Liver (tissue), 9 donors: ENCODE data around the gene HGFAC. TPM values are rescaled to one million over a fixed set of nuclear protein-coding genes. Genes with fewer than 3 reads are reported as not detected.

Experiments used
- DNase-seq: peaks from one replicate; pipeline ENCODE4 v3.0.0-alpha.2; 2017; ENCODE audit warnings: low spot score
- H3K27ac ChIP-seq, 2 donors: one replicate each; pipeline ENCODE4 v1.7.0; 2013; ENCODE audit warnings: inconsistent platforms in 2 of 2, low read length in 2 of 2, control low read depth in 1 of 2, low read depth in 1 of 2, mild to moderate bottlenecking in 1 of 2
- H3K27me3 ChIP-seq, 4 donors: one replicate each; pipeline versions ENCODE4 v1.6.1 to v1.7.0; 2013; ENCODE audit warnings: low read length in 3 of 4, inconsistent platforms in 1 of 4, mild to moderate bottlenecking in 1 of 4, moderate library complexity in 1 of 4; ENCODE audit not compliant: control insufficient read depth in 4 of 4, insufficient read depth in 4 of 4
- H3K36me3 ChIP-seq, 4 donors: one replicate each; pipeline versions ENCODE4 v1.6.1 to v1.7.0; 2013; ENCODE audit warnings: low read length in 3 of 4, mild to moderate bottlenecking in 3 of 4, low read depth in 1 of 4, moderate library complexity in 1 of 4; ENCODE audit not compliant: control insufficient read depth in 4 of 4, insufficient read depth in 3 of 4
- H3K4me1 ChIP-seq, 4 donors: one replicate each; pipeline versions ENCODE4 v1.6.1 to v1.7.0; 2013; ENCODE audit warnings: low read length in 3 of 4, mild to moderate bottlenecking in 3 of 4, moderate library complexity in 1 of 4; ENCODE audit not compliant: control insufficient read depth in 4 of 4, insufficient read depth in 4 of 4
- H3K4me3 ChIP-seq, 3 donors: one replicate each; pipeline versions ENCODE4 v1.6.1 to v1.7.0; 2013; ENCODE audit warnings: low read length in 3 of 3, control low read depth in 1 of 3, low read depth in 1 of 3, mild to moderate bottlenecking in 1 of 3
- H3K9ac ChIP-seq, 2 donors: one replicate each; pipeline ENCODE4 v1.7.0; 2013; ENCODE audit warnings: low read length in 2 of 2, mild to moderate bottlenecking in 2 of 2, moderate library complexity in 2 of 2, control low read depth in 1 of 2, low read depth in 1 of 2
- H3K9me3 ChIP-seq, 4 donors: one replicate each; pipeline versions ENCODE4 v1.6.1 to v1.7.0; 2013; ENCODE audit warnings: low read length in 3 of 4; ENCODE audit not compliant: control insufficient read depth in 4 of 4
- EGR1 ChIP-seq, 2 donors: IDR thresholded peaks; 2 replicates each; pipeline ENCODE4 v1.6.1; 2016 to 2018; ENCODE audit warnings: antibody characterized with exemption in 2 of 2, low read depth in 2 of 2
- FOXA1 ChIP-seq: IDR thresholded peaks from 2 replicates; pipeline ENCODE4 v1.6.1; 2016; ENCODE audit warnings: antibody characterized with exemption
- FOXA2 ChIP-seq: IDR thresholded peaks from 2 replicates; pipeline ENCODE4 v1.6.1; 2016; ENCODE audit warnings: antibody characterized with exemption
- GABPA ChIP-seq, 2 donors: IDR thresholded peaks in 1 of 2; conservative IDR thresholded peaks in 1 of 2; 2 replicates each; pipeline ENCODE4 v1.6.1; 2016; ENCODE audit warnings: antibody characterized with exemption in 2 of 2, mild to moderate bottlenecking in 1 of 2, moderate library complexity in 1 of 2
- HNF4A ChIP-seq, 2 donors: conservative IDR thresholded peaks; 2 replicates each; pipeline ENCODE4 v1.6.1; 2016; ENCODE audit warnings: antibody characterized with exemption in 2 of 2, mild to moderate bottlenecking in 2 of 2
- HNF4G ChIP-seq: IDR thresholded peaks from 2 replicates; pipeline ENCODE4 v1.6.1; 2016; ENCODE audit warnings: antibody characterized with exemption
- JUND ChIP-seq, 2 donors: IDR thresholded peaks; 2 replicates each; pipeline ENCODE4 v1.6.1; 2016; ENCODE audit warnings: antibody characterized with exemption in 2 of 2
- NR2F2 ChIP-seq: IDR thresholded peaks from 2 replicates; pipeline ENCODE4 v1.6.1; 2016; ENCODE audit warnings: antibody characterized with exemption
- RAD21 ChIP-seq, 2 donors: IDR thresholded peaks; 2 replicates each; pipeline ENCODE4 v1.6.1; 2016; ENCODE audit warnings: antibody characterized with exemption in 2 of 2, mild to moderate bottlenecking in 2 of 2
- RXRA ChIP-seq, 2 donors: IDR thresholded peaks; 2 replicates each; pipeline ENCODE4 v1.6.1; 2017 to 2018; ENCODE audit warnings: antibody characterized with exemption in 2 of 2, mild to moderate bottlenecking in 1 of 2
- SP1 ChIP-seq: IDR thresholded peaks from 2 replicates; pipeline ENCODE4 v1.6.1; 2018; ENCODE audit warnings: antibody characterized with exemption, mild to moderate bottlenecking
- TAF1 ChIP-seq: conservative IDR thresholded peaks from 2 replicates; pipeline ENCODE4 v1.6.1; 2016; ENCODE audit warnings: antibody characterized with exemption, mild to moderate bottlenecking
- YY1 ChIP-seq: IDR thresholded peaks from 2 replicates; pipeline ENCODE4 v1.6.1; 2016; ENCODE audit warnings: antibody characterized with exemption, mild to moderate bottlenecking
- WGBS: extraction: QIAGEN DNeasy Blood & Tissue Kit; methylation state at CpG from one replicate; pipeline ENCODE4 v1.1.7; 2013; 5-methylcytosine and 5-hydroxymethylcytosine counted together
- polyA plus RNA-seq, 2 donors: library from polyadenylated mRNA; stranded (reverse) in 1 of 2; unstranded in 1 of 2; fragments of 200-250 nt in 1 of 2; fragments of >200 nt in 1 of 2; fragmentation: Nextera tagmentation in 1 of 2; extraction: Ambion mirVana in 1 of 2; gene quantifications; one replicate each; pipeline versions ENCODE4 v1.2.1 to v1.2.3, GENCODE V29; 2013 to 2015
- total RNA-seq, 2 donors: library from RNA; depleted of rRNA; stranded (reverse); fragments of >200 nt; gene quantifications; one replicate each; pipeline ENCODE4 v1.2.3, GENCODE V29; 2014
- TF ChIP-seq, protein P1 (sequence below): IDR thresholded peaks from 2 replicates; pipeline ENCODE4 v1.6.1; 2016; ENCODE audit warnings: antibody characterized with exemption
- TF ChIP-seq, protein P2 (sequence below): IDR thresholded peaks from 2 replicates; pipeline ENCODE4 v1.6.1; 2016; ENCODE audit warnings: antibody characterized with exemption
- TF ChIP-seq, protein P3 (sequence below): fragments of 150-350 bp; IDR thresholded peaks from 2 replicates; pipeline ENCODE4 v1.5.1; 2017; ENCODE audit warnings: improper control_type of control experiment, low read depth, low read length; ENCODE audit not compliant: missing input control
- TF ChIP-seq, protein P4 (sequence below): IDR thresholded peaks from 2 replicates; pipeline ENCODE4 v1.6.1; 2016; ENCODE audit warnings: antibody characterized with exemption
- TF ChIP-seq, protein P5 (sequence below): IDR thresholded peaks from 2 replicates; pipeline ENCODE4 v1.6.1; 2016; ENCODE audit warnings: antibody characterized with exemption, mild to moderate bottlenecking
- donor health status: healthy.
- donor health status: healthy.
- donor health status: healthy.
- donor health status: healthy.
- donor health status: healthy.

HGFAC gene
- total and polyA plus RNA-seq, 4 donors = 23.3 to 133 (median 82.7) TPM

DNA sequence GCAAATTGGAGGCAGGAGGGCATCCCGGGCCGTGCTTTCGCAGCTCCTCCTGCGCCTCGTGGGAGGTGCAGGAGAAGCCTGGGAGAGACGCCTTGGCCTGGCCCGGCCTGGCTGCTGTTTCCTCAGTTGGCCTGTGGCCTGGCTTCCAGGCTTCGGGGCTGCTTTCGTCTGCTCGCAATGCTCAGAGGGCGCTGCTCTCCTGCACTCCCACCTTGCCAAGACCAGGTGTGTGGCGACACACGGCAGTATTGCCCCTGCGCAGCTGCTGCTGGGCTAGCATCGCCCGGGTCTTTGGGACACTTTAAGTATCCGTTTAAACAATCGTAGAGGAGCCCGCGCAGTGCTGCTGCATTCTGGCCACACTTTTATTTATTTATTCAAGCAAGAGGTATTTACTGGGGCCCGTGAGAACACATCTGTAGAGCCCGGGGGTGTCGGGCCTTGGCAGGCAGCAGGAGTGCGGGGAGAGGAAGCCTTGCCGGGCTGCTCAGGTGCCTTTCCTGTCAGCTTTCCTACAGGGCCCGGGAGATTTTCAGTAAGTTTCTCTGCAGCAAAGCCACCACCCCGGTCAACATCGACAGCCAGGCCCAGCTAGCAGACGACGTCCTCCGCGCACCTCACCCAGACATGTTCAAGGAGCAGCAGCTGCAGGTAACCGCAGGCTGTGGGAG, 26.2 kb upstream of the HGFAC start (continued):
- TF ChIP-seq TAF1 (no peak), HNF4G (no peak)
- TF ChIP-seq, protein P1, sequence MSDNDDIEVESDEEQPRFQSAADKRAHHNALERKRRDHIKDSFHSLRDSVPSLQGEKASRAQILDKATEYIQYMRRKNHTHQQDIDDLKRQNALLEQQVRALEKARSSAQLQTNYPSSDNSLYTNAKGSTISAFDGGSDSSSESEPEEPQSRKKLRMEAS = no peak
- TF ChIP-seq, protein P2, sequence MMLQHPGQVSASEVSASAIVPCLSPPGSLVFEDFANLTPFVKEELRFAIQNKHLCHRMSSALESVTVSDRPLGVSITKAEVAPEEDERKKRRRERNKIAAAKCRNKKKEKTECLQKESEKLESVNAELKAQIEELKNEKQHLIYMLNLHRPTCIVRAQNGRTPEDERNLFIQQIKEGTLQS = no peak
- TF ChIP-seq, protein P3, sequence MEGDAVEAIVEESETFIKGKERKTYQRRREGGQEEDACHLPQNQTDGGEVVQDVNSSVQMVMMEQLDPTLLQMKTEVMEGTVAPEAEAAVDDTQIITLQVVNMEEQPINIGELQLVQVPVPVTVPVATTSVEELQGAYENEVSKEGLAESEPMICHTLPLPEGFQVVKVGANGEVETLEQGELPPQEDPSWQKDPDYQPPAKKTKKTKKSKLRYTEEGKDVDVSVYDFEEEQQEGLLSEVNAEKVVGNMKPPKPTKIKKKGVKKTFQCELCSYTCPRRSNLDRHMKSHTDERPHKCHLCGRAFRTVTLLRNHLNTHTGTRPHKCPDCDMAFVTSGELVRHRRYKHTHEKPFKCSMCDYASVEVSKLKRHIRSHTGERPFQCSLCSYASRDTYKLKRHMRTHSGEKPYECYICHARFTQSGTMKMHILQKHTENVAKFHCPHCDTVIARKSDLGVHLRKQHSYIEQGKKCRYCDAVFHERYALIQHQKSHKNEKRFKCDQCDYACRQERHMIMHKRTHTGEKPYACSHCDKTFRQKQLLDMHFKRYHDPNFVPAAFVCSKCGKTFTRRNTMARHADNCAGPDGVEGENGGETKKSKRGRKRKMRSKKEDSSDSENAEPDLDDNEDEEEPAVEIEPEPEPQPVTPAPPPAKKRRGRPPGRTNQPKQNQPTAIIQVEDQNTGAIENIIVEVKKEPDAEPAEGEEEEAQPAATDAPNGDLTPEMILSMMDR = no peak

DNA sequence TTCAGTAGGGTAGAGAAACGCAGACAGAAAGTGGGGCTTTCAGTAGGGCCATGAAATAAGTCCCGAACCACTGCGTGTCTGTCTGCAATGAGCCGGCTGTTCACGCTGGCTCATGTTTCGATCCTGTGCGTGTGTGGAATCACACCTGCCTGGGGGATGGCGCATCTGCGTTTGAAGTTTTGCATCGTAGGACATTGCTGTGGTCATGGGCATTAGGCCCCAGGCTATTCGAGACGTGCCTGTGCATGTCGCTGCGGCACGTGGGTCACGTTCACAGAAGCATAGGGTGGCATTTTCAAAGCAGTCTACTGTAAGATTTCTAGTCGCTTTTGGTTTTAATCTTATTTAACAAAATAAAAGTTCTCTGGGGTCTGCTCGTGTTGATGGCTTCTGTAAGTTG, 25.5 kb upstream of the HGFAC start:
- TF ChIP-seq HNF4A (conservative IDR thresholded peaks at IDR 0.05) (no peak), YY1 (no peak), TAF1 (no peak), EGR1 (IDR thresholded peaks at IDR 0.05; ENCODE audit: low read depth in 2 of 2) (no peak), JUND (IDR thresholded peaks at IDR 0.05) (no peak), NR2F2 (no peak), HNF4G (no peak), FOXA2 (no peak), RAD21 (IDR thresholded peaks at IDR 0.05) (no peak), GABPA (IDR thresholded peaks at IDR 0.05 in 1 of 2, conservative IDR thresholded peaks at IDR 0.05 in 1 of 2) (no peak), SP1 (no peak), FOXA1 (no peak), RXRA (IDR thresholded peaks at IDR 0.05) (no peak)
- TF ChIP-seq, protein P4, sequence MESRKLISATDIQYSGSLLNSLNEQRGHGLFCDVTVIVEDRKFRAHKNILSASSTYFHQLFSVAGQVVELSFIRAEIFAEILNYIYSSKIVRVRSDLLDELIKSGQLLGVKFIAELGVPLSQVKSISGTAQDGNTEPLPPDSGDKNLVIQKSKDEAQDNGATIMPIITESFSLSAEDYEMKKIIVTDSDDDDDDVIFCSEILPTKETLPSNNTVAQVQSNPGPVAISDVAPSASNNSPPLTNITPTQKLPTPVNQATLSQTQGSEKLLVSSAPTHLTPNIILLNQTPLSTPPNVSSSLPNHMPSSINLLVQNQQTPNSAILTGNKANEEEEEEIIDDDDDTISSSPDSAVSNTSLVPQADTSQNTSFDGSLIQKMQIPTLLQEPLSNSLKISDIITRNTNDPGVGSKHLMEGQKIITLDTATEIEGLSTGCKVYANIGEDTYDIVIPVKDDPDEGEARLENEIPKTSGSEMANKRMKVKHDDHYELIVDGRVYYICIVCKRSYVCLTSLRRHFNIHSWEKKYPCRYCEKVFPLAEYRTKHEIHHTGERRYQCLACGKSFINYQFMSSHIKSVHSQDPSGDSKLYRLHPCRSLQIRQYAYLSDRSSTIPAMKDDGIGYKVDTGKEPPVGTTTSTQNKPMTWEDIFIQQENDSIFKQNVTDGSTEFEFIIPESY = no peak
- TF ChIP-seq, protein P2 = no peak
- TF ChIP-seq, protein P3 = no peak
- TF ChIP-seq, protein P1 = no peak
- TF ChIP-seq, protein P5, sequence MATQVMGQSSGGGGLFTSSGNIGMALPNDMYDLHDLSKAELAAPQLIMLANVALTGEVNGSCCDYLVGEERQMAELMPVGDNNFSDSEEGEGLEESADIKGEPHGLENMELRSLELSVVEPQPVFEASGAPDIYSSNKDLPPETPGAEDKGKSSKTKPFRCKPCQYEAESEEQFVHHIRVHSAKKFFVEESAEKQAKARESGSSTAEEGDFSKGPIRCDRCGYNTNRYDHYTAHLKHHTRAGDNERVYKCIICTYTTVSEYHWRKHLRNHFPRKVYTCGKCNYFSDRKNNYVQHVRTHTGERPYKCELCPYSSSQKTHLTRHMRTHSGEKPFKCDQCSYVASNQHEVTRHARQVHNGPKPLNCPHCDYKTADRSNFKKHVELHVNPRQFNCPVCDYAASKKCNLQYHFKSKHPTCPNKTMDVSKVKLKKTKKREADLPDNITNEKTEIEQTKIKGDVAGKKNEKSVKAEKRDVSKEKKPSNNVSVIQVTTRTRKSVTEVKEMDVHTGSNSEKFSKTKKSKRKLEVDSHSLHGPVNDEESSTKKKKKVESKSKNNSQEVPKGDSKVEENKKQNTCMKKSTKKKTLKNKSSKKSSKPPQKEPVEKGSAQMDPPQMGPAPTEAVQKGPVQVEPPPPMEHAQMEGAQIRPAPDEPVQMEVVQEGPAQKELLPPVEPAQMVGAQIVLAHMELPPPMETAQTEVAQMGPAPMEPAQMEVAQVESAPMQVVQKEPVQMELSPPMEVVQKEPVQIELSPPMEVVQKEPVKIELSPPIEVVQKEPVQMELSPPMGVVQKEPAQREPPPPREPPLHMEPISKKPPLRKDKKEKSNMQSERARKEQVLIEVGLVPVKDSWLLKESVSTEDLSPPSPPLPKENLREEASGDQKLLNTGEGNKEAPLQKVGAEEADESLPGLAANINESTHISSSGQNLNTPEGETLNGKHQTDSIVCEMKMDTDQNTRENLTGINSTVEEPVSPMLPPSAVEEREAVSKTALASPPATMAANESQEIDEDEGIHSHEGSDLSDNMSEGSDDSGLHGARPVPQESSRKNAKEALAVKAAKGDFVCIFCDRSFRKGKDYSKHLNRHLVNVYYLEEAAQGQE = no peak
- DNase-seq = no peak
- 86% methylated on average over 18 of the region's 18 CpGs for WGBS
- Histone ChIP-seq H3K4me1 (peaks cover 0 to 11% (median 5%) of the 10 kb centered on the region in 4 donors), H3K27me3 (no peaks in the 10 kb centered on the region), H3K9me3 (no peaks in the 10 kb centered on the region), H3K27ac (no peak overlapping the region), H3K36me3 (peaks cover 9 to 29% (median 14%) of the 10 kb centered on the region in 4 donors), H3K4me3 (no peak overlapping the region), H3K9ac (no peak overlapping the region)
